HepG2 (cell line): Measurements from ENCODE around the gene SPTAN1. TPM values are rescaled to one million over a fixed set of nuclear protein-coding genes. Genes with fewer than 3 reads are reported as not detected.

Source experiments
- ATAC-seq: fragments of 200-7000 bp; cut with Tn5 transposase; 3 replicates; pipeline ENCODE4 v1.9.1; 2020; ENCODE audit warnings: mild to moderate bottlenecking, moderate library complexity
- BruUV-seq: library from RNA; stranded (reverse); fragments of 400-500 nt; replicated peaks from 2 replicates; lab custom pipeline; 2021; lab: Mats Ljungman, UMichigan
- CTCF ChIA-PET: fragments of 300-600 bp; formaldehyde crosslinking; extraction: SDS; loops from one replicate; lab custom pipeline; 2021; ENCODE audit warnings: low total read pairs, inconsistent platforms, low intra/inter-chr PET ratio; lab: Yijun Ruan, JAX
- POLR2A ChIA-PET: fragments of 350-600 bp; sonication (Branson Sonifier 250); formaldehyde crosslinking; loops from one replicate; lab custom pipeline; 2020; ENCODE audit warnings: antibody characterized with exemption, inconsistent platforms; lab: Yijun Ruan, JAX
- DNase-seq: peaks from one replicate; pipeline ENCODE4 v3.0.0-alpha.2; 2015; ENCODE audit warnings: low spot score
- FAIRE-seq: peaks from 3 replicates; lab custom pipeline; 2011; peaks lifted over from hg19 to GRCh38; lab: Jason Lieb, UNC
- H2AFZ ChIP-seq: one replicate; pipeline ENCODE4 v1.6.1; 2011; ENCODE audit warnings: low read length, inconsistent platforms
- H3K27ac ChIP-seq: fragments of 300-600 bp; 3 replicates; pipeline ENCODE4 v1.8.0; 2011; ENCODE audit warnings: mixed run types, mild to moderate bottlenecking, mixed read lengths, low read length, inconsistent platforms; ENCODE audit not compliant: insufficient read depth; ENCODE audit errors: extremely low read length
- H3K27me3 ChIP-seq, 2 experiments: fragments of 200-600 bp in 1 of 2; 2 replicates in 1 of 2; 3 replicates in 1 of 2; pipeline versions ENCODE4 v1.6.0 to v1.8.0; 2011; ENCODE audit warnings: low read length in 2 of 2, mild to moderate bottlenecking in 2 of 2, moderate library complexity in 2 of 2, inconsistent platforms in 1 of 2; ENCODE audit not compliant: insufficient read depth in 2 of 2, control insufficient read depth in 1 of 2
- H3K36me3 ChIP-seq, 2 experiments: fragments of 200-600 bp in 1 of 2; replicated peaks in 1 of 2; 2 replicates in 1 of 2; 3 replicates in 1 of 2; pipeline versions ENCODE4 v1.5.1 to v1.8.0; 2011; ENCODE audit warnings: low read length in 2 of 2, inconsistent platforms in 1 of 2; ENCODE audit not compliant: insufficient read depth in 2 of 2, control insufficient read depth in 1 of 2
- H3K4me1 ChIP-seq: 2 replicates; pipeline ENCODE4 v1.5.1; 2012; ENCODE audit warnings: low read length, inconsistent platforms; ENCODE audit not compliant: insufficient read depth
- H3K4me2 ChIP-seq: 2 replicates; pipeline ENCODE4 v1.6.0; 2011; ENCODE audit warnings: low read depth, low read length, inconsistent platforms
- H3K4me3 ChIP-seq, 3 experiments: fragments of 200-600 bp in 1 of 3; sonication (generic), shearing (Covaris generic) in 1 of 3; replicated peaks in 1 of 3; 2 replicates each; pipeline ENCODE4 v1.5.1; 2011 to 2016; ENCODE audit warnings: low read length in 3 of 3, inconsistent platforms in 2 of 3, low read depth in 2 of 3, mild to moderate bottlenecking in 2 of 3, control low read depth in 1 of 3, mixed read lengths in 1 of 3; ENCODE audit not compliant: insufficient read depth in 1 of 3
- H3K79me2 ChIP-seq: one replicate; pipeline ENCODE4 v1.6.1; 2011; ENCODE audit warnings: low read length, inconsistent platforms; ENCODE audit not compliant: insufficient read depth
- H3K9ac ChIP-seq: 2 replicates; pipeline ENCODE4 v1.6.0; 2011; ENCODE audit warnings: mild to moderate bottlenecking, low read depth, low read length, inconsistent platforms; ENCODE audit not compliant: insufficient read depth
- H3K9me3 ChIP-seq: 2 replicates; pipeline ENCODE4 v1.5.1; 2012; ENCODE audit warnings: mild to moderate bottlenecking, low read length
- H4K20me1 ChIP-seq: 2 replicates; pipeline ENCODE4 v1.6.0; 2011; ENCODE audit warnings: inconsistent platforms, mild to moderate bottlenecking, low read length, moderate library complexity; ENCODE audit not compliant: insufficient read depth
- ARID4A ChIP-seq: sonication (generic); formaldehyde crosslinking; IDR thresholded peaks from 2 replicates; pipeline ENCODE4 v1.5.0; 2020; ENCODE audit warnings: mild to moderate bottlenecking, missing genetic modification reagents, borderline replicate concordance
- FOXA3 ChIP-seq: IDR thresholded peaks from 2 replicates; pipeline ENCODE4 v1.6.1; 2016; ENCODE audit warnings: missing genetic modification reagents, missing compliant biosample characterization
- HOXD1 ChIP-seq: sonication (generic); formaldehyde crosslinking; IDR thresholded peaks from 2 replicates; pipeline ENCODE4 v1.5.0; 2020; ENCODE audit warnings: missing genetic modification reagents
- MTF1 ChIP-seq: sonication (generic); formaldehyde crosslinking; IDR thresholded peaks from 2 replicates; pipeline ENCODE4 v1.5.0; 2020; ENCODE audit warnings: missing genetic modification reagents
- NFE2L2 ChIP-seq: fragments of 150-350 bp; IDR thresholded peaks from 2 replicates; pipeline ENCODE4 v1.6.1; 2014; ENCODE audit warnings: low read length
- RELA ChIP-seq: sonication (generic); formaldehyde crosslinking; IDR thresholded peaks from 2 replicates; pipeline ENCODE4 v1.4.0; 2020; ENCODE audit warnings: missing genetic modification reagents
- SRY ChIP-seq: sonication (generic); formaldehyde crosslinking; IDR thresholded peaks from 2 replicates; pipeline ENCODE4 v1.8.0; 2022; ENCODE audit warnings: mild to moderate bottlenecking, missing genetic modification reagents
- THYN1 ChIP-seq: sonication (generic); formaldehyde crosslinking; IDR thresholded peaks from 2 replicates; pipeline ENCODE4 v1.8.1; 2023; ENCODE audit warnings: low read depth, mild to moderate bottlenecking, moderate library complexity, missing genetic modification reagents, borderline replicate concordance
- ZNF446 ChIP-seq: sonication (generic); formaldehyde crosslinking; IDR thresholded peaks from 2 replicates; pipeline ENCODE4 v1.5.0; 2020; ENCODE audit warnings: mild to moderate bottlenecking, missing genetic modification reagents
- ZNF619 ChIP-seq: sonication (generic); formaldehyde crosslinking; IDR thresholded peaks from 2 replicates; pipeline ENCODE4 v1.4.0; 2020; ENCODE audit warnings: mild to moderate bottlenecking, missing genetic modification reagents
- ZNF746 ChIP-seq: sonication (generic); formaldehyde crosslinking; IDR thresholded peaks from 2 replicates; pipeline ENCODE4 v1.8.0; 2022; ENCODE audit warnings: mild to moderate bottlenecking, missing genetic modification reagents
- ZNF766 ChIP-seq: sonication (generic); formaldehyde crosslinking; IDR thresholded peaks from 2 replicates; pipeline ENCODE4 v1.5.0; 2020; ENCODE audit warnings: missing genetic modification reagents, borderline replicate concordance
- WGBS: methylation state at CpG from one replicate; pipeline ENCODE4 v1.1.6; 2017; ENCODE audit warnings: low lambda C conversion rate; 5-methylcytosine and 5-hydroxymethylcytosine counted together
- in situ Hi-C: cut with HindIII; loops from 2 replicates; pipeline ENCODE4 v1.10.0; 2017; ENCODE audit warnings: low pct_unique_long_range_greater_than_20kb; ENCODE audit not compliant: extremely low pct_ligation_motif_present
- intact Hi-C: fragments of 100-400 bp; cut with micrococcal nuclease; formaldehyde crosslinking; loops from one replicate; pipeline ENCODE4 v1.10.0; 2022; ENCODE audit not compliant: unreplicated experiment
- polyA plus RNA-seq, 8 experiments: library from polyadenylated mRNA; depleted of rRNA in 3 of 8; stranded (reverse) in 7 of 8; unstranded in 1 of 8; fragments of >200 nt; fragmentation: Illumina TruSeq in 4 of 8; extraction: Trizol in 4 of 8; gene quantifications; 2 replicates each; pipeline versions ENCODE4 v1.2.1 to v1.2.3, GENCODE V29; 2011 to 2016; ENCODE audit warnings: low read depth in 4 of 8, missing spikeins in 1 of 8, mixed read lengths in 1 of 8; ENCODE audit not compliant: insufficient read depth in 1 of 8
- total RNA-seq, 5 experiments: library from RNA; depleted of rRNA; stranded (reverse); fragments of >200 nt; fragmentation: Illumina TruSeq; extraction: Trizol; gene quantifications; 2 replicates each; pipeline ENCODE4 v1.2.3, GENCODE V29; 2016; ENCODE audit warnings: low read depth in 1 of 5
- TF ChIP-seq, protein P1 (sequence below): sonication (generic); formaldehyde crosslinking; IDR thresholded peaks from 2 replicates; pipeline ENCODE4 v1.8.1; 2022; ENCODE audit warnings: low read depth, mild to moderate bottlenecking, missing genetic modification reagents
- TF ChIP-seq, protein P2 (sequence below): sonication (generic); formaldehyde crosslinking; conservative IDR thresholded peaks from 2 replicates; pipeline ENCODE4 v1.4.0; 2020; ENCODE audit warnings: mild to moderate bottlenecking, missing genetic modification reagents, moderate library complexity

SPTAN1 gene
- total and polyA plus RNA-seq, 2 of the 13 experiments (the other 11 are each of a cell fraction or from before 2014, with no cell fraction given) = 106 to 111 TPM

- FAIRE-seq = no peak
- DNase-seq = no peak
- no peak overlapping the region for H3K4me3 ChIP-seq
- no peaks in the 10 kb centered on the region for H4K20me1 ChIP-seq
- H3K27me3 ChIP-seq = no peaks in the 10 kb centered on the region
- H3K9me3 ChIP-seq = no peaks in the 10 kb centered on the region
- peaks cover 3 to 6% of the 10 kb centered on the region in 2 experiments; a peak in 2 of 5 replicates for H3K36me3 ChIP-seq
- CTCF ChIA-PET = no interaction called here
- no TSS peak for BruUV-seq
- in situ Hi-C loops (no loop called here), intact Hi-C loops (no loop called here)
- TF ChIP-seq FOXA3 (no peak), RELA (CRISPR knock-in tag) (no peak), HOXD1 (CRISPR knock-in tag) (no peak), ZNF766 (no peak), THYN1 (CRISPR knock-in tag) (no peak), NFE2L2 (no peak), ZNF746 (CRISPR knock-in tag) (no peak), MTF1 (CRISPR knock-in tag) (no peak), SRY (CRISPR knock-in tag) (no peak), ZNF619 (CRISPR knock-in tag) (no peak), ZNF446 (CRISPR knock-in tag) (no peak), ARID4A (CRISPR knock-in tag) (no peak)
- TF ChIP-seq, protein P1, sequence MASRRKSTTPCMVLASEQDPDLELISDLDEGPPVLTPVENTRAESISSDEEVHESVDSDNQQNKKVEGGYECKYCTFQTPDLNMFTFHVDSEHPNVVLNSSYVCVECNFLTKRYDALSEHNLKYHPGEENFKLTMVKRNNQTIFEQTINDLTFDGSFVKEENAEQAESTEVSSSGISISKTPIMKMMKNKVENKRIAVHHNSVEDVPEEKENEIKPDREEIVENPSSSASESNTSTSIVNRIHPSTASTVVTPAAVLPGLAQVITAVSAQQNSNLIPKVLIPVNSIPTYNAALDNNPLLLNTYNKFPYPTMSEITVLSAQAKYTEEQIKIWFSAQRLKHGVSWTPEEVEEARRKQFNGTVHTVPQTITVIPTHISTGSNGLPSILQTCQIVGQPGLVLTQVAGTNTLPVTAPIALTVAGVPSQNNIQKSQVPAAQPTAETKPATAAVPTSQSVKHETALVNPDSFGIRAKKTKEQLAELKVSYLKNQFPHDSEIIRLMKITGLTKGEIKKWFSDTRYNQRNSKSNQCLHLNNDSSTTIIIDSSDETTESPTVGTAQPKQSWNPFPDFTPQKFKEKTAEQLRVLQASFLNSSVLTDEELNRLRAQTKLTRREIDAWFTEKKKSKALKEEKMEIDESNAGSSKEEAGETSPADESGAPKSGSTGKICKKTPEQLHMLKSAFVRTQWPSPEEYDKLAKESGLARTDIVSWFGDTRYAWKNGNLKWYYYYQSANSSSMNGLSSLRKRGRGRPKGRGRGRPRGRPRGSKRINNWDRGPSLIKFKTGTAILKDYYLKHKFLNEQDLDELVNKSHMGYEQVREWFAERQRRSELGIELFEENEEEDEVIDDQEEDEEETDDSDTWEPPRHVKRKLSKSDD (CRISPR knock-in tag) = no peak
- TF ChIP-seq, protein P2, sequence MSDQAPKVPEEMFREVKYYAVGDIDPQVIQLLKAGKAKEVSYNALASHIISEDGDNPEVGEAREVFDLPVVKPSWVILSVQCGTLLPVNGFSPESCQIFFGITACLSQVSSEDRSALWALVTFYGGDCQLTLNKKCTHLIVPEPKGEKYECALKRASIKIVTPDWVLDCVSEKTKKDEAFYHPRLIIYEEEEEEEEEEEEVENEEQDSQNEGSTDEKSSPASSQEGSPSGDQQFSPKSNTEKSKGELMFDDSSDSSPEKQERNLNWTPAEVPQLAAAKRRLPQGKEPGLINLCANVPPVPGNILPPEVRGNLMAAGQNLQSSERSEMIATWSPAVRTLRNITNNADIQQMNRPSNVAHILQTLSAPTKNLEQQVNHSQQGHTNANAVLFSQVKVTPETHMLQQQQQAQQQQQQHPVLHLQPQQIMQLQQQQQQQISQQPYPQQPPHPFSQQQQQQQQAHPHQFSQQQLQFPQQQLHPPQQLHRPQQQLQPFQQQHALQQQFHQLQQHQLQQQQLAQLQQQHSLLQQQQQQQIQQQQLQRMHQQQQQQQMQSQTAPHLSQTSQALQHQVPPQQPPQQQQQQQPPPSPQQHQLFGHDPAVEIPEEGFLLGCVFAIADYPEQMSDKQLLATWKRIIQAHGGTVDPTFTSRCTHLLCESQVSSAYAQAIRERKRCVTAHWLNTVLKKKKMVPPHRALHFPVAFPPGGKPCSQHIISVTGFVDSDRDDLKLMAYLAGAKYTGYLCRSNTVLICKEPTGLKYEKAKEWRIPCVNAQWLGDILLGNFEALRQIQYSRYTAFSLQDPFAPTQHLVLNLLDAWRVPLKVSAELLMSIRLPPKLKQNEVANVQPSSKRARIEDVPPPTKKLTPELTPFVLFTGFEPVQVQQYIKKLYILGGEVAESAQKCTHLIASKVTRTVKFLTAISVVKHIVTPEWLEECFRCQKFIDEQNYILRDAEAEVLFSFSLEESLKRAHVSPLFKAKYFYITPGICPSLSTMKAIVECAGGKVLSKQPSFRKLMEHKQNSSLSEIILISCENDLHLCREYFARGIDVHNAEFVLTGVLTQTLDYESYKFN (CRISPR knock-in tag) = no peak
- H3K4me1 ChIP-seq = no peaks in the 10 kb centered on the region
- H3K27ac ChIP-seq = no peak overlapping the region
- H3K79me2 ChIP-seq = no peaks in the 10 kb centered on the region
- WGBS = 91% methylated on average over 12 of the region's 12 CpGs
- POLR2A ChIA-PET = no interaction called here
- H3K4me2 ChIP-seq = no peak overlapping the region
- no peak overlapping the region for H3K9ac ChIP-seq
- ATAC-seq = no peak
- no peak overlapping the region for H2AFZ ChIP-seq
These were observed 90.4 kb downstream of the SPTAN1 start for GRCh38 chr9:128642675-128643245.
